HG02938 (cell line): ENCODE measurements around the gene RTP2.
"Not testable (repeated sequence)": the region's sequence is repeated elsewhere in the genome, so short reads cannot be mapped to it uniquely, and the experiment has no call there.

ENCODE experiments used
- ATAC-seq: cut with Tn5 transposase; IDR thresholded peaks from one replicate; pipeline ENCODE4 v1.9.1; 2021; ENCODE audit warnings: mild to moderate bottlenecking, moderate library complexity; ENCODE audit not compliant: unreplicated experiment

Gene RTP2

DNA sequence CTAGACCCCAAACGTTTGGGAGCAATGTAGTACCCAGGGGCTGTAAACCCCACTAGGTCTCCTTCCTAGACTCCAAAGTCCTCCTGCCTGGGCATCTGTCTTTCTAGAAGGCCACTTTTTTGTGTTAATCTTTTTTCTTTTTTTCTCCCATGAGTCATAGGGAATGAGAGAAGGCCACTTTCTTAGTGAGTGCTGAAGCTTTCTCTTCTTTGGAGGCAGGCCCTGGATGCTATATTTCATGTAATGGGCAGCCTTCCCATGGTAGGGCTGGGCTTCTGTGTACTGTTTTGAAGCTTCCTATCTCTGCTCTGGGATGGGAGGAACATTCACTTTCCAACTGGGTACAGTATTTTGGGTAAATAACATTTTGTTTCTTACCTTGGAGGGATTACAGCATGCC lies 15.2 kb upstream of the RTP2 start:
- no peak for ATAC-seq

- ATAC-seq = peak; percentile 85
Measured at GRCh38 chr3:187714404-187714979, 12.1 kb upstream of the RTP2 start.

DNA sequence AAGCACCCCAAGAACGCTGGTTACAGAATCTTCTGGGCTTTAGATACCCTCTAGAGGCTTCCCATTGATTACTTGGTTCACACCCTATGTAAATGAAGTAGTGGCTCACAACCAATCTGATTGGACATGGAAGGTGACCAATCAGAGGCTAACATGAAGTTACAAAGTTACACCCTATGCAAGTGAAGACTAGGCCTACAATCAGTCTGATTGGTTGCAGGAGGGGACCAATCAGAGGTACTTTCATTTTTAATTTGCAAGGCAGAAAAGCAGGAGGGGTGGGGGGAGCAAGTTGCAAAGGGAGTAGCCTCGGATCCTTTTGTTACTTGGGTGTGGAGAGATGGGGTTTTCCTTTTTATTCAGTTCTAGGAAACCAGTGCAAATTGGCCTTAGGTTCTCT lies 11.1 kb upstream of the RTP2 start:
- ATAC-seq = peak; percentile 53

- ATAC-seq = no peak
Measured at GRCh38 chr3:187709155-187709554, 6.8 kb upstream of the RTP2 start.

DNA sequence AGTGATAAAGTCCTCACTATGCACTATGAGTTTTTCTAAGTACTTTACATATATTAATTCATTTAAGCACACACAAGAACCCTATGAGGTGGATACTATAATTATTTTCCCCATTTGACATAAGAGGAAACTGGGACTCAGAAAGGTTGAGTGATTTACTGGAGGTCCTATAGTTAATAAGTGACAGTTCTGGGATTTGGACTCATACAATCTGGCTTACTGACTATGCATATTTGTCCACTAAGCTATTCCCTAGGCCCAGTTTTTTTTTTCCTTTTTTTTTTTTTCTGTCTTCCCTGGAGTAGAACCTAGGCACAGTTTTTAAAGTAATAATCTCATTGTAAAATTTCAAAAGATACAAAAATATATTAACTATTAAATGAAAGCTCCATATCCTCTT lies 6.3 kb upstream of the RTP2 start:
- ATAC-seq = no peak

DNA sequence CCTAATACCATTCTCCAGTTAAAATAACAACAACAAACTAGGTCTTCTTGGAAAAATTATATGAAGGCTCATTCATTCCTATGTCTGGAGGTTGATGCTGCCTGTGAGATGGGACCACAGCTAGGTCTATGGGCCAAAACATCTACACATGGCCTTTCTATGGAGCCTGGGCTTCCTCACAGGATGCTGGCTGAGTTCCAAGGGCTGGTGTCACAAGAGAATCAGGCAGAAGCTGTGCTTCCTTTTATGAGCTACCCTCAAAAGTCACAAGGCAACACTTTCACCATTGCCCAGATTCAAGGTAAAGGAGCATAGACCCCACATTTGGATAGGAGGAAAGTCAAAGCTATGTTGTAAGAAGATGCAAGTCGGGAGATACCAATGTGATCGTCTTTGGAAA lies 4.6 kb upstream of the RTP2 start:
- ATAC-seq = no peak

DNA sequence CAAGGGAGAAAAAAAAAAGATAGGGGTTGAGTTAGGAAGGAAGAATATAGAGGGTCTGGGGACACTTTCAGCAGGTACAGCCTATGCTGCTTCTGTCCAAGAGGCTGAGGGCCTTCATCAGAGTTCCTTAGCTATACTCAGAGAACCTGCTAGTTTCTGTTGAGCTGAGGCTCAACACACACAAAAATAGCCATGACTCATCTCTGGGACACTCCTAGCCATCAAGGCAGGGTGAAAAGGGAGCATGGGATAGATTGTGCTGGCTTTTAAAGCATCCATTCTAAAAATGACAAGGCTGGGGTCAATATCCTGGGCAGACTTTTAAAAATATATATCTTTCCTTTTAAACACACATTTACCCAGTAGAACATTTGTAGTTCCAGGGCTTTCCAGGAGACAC lies 2.8 kb upstream of the RTP2 start:
- ATAC-seq = no peak

GRCh38 chr3:187700249-187700648 lies 2.1 kb downstream of the RTP2 start:
- ATAC-seq = no peak

GRCh38 chr3:187698499-187699399 lies 3.6 kb downstream of the RTP2 start:
- ATAC-seq = no peak

GRCh38 chr3:187696021-187696420 lies 6.3 kb downstream of the RTP2 start:
- ATAC-seq = no peak

- ATAC-seq = no peak
Measured at GRCh38 chr3:187695449-187695848, 6.9 kb downstream of the RTP2 start.

- no peak for ATAC-seq
Measured at GRCh38 chr3:187694801-187695200, 7.6 kb downstream of the RTP2 start.

- ATAC-seq = no peak
Measured at GRCh38 chr3:187693431-187693830, 8.9 kb downstream of the RTP2 start.

- no peak for ATAC-seq
Measured at GRCh38 chr3:187689984-187690383, 12.4 kb downstream of the RTP2 start.

DNA sequence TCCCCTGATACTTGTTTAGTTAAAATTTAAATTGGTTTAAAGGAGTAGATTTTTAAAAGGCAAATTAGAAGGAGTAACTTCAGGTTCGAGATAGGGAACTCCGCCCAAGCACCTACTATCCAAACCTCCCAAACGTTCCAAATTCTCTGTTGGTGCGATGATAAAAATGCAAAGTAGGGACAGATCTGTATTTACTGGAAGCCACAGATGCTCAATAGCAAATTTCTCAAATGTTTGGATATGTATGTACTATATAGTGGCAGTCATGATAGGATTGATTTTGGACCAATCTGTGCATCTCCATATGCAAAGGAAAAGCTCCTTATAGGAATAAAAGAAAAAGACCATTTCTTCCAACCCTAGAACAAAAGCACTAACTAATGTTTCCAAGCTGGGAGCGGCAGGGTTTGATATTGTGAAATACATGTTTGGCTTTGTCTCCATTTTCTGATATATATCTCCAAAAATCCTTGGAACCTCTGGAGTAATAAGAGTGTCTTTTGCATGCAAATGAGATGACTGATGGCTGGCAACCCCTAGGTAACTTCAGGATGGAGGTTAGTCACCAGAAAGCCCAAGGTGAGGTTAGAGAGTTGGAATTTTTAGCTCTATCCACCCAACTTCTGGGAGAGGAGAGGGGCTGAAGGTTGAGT lies 15.6 kb downstream of the RTP2 start:
- ATAC-seq = no peak

- ATAC-seq = no peak
Measured at GRCh38 chr3:187685948-187686347, 16.4 kb downstream of the RTP2 start.

GRCh38 chr3:187684880-187685279 lies 17.5 kb downstream of the RTP2 start:
- no peak for ATAC-seq

GRCh38 chr3:187684444-187684843 lies 17.9 kb downstream of the RTP2 start:
- no peak for ATAC-seq

DNA sequence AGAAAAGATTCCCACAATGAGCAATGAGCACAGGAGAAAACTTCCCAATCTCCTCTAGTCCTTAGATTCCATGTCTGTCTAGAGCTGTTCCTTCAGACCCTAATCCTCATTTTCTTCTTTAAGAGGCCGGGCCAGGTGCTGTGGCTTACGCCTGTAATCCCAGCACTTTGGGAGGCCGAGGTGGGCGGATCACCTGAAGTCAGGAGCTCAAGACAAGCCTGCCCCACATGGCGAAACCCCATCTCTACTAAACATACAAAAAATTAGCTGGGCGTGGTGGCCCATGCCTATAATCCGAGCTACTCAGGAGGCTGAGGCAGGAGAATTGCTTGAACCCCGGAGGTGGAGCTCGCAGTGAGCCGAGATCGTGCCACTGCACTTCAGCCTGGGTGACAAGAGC lies 20.6 kb downstream of the RTP2 start:
- ATAC-seq = not testable (repeated sequence)

DNA sequence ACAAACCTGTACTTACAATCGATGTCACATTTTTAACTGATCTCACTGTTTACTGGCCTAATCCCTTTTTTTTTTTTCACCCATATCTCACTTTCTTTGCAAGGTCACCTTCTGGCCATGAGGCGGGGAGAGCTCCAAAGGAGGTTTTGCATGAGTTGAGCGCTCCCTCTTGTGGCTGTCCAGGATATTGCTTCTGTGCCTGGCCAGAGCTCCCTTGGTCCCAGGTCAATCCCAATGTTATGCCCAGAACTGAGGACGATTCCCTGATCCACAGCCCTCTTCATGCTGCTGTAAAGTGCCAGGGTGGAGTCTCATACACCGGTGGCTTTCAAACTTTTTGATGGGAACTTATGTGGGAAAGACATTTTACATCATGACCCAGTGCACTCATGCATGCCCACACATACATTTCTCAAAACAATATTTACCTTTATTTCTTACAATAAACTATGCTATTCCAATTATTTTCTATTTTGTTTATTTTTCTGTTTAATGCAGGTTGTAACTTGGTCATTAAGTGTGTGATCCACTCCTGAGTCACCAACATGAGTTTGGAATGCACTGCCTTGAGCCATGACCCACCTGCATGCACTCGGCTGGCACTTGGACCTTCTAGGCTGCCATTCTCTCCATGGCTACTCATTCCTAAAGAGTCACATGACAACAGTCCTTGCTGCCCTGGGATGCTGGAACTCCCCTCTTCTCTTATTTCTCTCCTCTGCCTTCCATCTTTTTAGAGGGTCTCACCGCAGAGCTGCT lies 22.5 kb downstream of the RTP2 start:
- peak; percentile 81 for ATAC-seq

DNA sequence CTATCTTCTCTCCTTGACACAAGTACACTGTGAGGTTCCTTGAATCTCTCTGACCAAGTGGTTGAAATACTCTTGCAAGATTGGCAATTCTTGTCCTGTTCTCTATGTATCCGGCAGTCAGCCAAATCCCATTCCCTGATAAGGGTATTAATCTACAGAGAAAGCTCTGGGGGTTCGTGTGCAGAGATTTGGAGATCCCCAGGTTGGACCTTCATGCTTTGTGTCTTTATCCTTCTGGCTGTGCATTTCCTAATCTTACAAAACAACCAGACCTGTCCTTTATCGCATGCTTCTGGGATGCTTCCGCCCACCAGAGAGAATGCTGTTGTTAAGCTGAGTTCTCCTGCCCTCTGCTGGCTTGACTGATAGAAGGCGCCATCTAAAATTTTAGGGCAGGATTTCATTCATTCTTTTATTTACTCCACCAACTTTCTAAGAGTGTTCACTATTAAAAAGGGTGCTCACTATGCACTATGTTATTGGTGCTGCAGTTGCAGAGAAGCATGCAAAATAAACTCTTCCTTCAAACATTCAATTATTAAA lies 23.6 kb downstream of the RTP2 start:
- ATAC-seq = no peak
